LNCaP clone FGC (cell line): ENCODE measurements around the gene RPL35A.
"Not testable (repeated sequence)": the region's sequence is repeated elsewhere in the genome, so short reads cannot be mapped to it uniquely, and the experiment has no call there.

Experiments
- DNase-seq: peaks from one replicate; pipeline ENCODE4 v3.0.0-alpha.2; 2011; ENCODE audit warnings: low read depth
- H3K4me3 ChIP-seq: 2 replicates; pipeline ENCODE4 v1.5.1; 2011; ENCODE audit warnings: mild to moderate bottlenecking, low read depth, low read length, control low read depth
- TF ChIP-seq, protein P1 (sequence below): IDR thresholded peaks from 2 replicates; pipeline ENCODE4 v1.5.1; 2012; ENCODE audit warnings: mild to moderate bottlenecking; ENCODE audit not compliant: control insufficient read depth, insufficient read depth; ENCODE audit errors: extremely low read depth

RPL35A gene

DNA sequence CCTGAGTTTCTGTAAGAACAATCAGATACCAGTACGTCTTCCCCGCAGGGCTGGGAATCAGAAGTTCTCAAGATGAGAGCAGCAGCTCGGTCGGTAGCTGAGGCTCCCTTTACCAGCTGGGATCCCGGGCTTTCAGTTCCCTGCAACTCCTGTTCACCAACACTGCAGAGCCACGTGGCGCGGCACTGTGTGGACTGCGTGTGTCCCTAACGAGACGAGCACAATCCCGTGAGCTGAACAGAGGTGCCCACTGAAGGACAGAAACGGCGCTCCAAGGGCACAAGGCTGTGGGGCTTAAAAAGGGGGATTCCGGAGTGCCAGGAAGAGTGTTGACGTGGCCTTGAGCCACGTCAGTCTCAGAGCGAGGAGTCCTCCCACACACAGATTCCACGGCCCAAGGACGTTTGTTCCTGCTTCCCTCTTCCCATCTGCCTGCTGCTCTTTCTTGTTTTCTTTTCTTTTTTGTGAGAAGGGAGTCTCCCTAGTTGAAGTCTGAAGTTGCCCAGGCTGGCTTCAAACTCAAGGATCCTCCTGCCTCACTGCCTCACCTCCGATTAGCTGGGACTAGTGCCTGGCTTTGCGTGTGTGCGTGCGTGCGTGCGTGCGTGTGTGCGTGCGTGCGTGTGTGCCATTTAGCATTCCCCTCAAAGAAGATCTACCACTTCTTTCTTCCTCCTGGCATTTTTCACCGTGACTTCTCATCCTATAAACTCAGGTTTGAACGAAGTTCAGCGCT lies 37.1 kb upstream of the RPL35A start:
- DNase-seq = no peak
- TF ChIP-seq, protein P1, sequence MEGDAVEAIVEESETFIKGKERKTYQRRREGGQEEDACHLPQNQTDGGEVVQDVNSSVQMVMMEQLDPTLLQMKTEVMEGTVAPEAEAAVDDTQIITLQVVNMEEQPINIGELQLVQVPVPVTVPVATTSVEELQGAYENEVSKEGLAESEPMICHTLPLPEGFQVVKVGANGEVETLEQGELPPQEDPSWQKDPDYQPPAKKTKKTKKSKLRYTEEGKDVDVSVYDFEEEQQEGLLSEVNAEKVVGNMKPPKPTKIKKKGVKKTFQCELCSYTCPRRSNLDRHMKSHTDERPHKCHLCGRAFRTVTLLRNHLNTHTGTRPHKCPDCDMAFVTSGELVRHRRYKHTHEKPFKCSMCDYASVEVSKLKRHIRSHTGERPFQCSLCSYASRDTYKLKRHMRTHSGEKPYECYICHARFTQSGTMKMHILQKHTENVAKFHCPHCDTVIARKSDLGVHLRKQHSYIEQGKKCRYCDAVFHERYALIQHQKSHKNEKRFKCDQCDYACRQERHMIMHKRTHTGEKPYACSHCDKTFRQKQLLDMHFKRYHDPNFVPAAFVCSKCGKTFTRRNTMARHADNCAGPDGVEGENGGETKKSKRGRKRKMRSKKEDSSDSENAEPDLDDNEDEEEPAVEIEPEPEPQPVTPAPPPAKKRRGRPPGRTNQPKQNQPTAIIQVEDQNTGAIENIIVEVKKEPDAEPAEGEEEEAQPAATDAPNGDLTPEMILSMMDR = no peak
- no peak overlapping the region for H3K4me3 ChIP-seq

DNA sequence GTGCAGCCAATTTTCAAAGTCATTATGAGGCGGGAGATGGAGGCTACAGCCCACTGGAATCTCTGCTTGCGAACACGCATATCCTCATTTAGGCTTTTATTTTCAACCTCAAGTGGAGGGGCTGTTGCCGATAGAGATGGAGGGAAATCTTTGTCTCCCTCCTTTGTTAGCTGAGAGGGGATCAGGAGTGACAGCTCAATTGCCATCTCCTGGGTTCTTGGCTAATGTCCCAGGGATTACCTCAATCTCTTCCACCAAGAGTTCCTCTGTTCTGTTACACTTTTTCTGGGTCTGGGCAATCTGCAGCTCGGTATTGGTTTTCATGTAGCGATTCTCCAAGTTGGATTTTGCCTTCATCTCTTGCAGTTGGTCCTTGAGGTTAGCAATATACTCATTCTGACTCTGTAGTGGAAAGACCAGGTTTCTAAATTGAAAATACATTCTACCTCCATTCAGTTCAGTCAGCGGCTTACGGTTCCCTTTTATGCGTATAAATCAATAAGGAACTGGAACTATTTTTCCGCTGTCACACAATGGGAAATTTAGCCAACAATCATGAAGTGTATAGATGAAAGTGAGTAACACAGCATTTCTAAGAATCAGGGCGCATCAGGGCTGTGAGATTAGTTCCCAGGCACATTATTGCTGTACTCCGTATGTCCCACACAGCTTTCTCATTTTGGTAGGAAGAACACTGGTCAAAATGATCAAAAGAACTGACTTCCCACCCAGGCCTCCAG lies 36.2 kb upstream of the RPL35A start:
- no peak overlapping the region for H3K4me3 ChIP-seq
- TF ChIP-seq, protein P1 = no peak
- DNase-seq = no peak

DNA sequence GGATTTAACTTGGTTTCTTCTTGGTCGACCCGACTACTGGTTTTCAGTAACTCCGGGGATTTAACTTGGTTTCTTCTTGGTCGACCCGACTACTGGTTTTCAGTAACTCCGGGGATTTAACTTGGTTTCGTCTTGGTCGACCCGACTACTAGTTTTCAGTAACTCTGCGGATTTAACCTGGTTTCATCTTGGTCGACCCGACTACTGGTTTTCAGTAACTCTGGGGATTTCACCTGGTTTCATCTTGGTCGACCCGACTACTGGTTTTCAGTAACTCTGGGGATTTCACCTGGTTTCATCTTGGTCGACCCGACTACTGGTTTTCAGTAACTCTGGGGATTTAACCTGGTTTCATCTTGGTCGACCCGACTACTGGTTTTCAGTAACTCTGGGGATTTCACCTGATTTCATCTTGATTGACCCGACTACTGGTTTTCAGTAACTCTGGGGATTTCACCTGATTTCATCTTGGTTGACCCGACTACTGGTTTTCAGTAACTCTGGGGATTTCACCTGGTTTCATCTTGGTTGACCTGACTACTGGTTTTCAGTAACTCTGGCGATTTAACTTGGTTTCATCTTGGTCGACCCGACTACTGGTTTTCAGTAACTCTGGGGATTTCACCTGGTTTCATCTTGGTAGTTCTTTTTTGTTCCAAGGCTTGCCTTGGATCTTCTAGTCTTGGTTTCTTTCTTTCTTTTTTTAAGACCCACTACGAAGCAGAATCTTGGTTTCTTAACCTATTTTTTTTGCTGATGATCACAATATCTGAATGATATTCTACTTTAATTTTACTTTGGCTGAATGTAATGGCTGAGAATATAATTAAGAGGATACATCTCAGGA lies 28.3 kb upstream of the RPL35A start:
- not testable (repeated sequence) for DNase-seq, H3K4me3 ChIP-seq

DNA sequence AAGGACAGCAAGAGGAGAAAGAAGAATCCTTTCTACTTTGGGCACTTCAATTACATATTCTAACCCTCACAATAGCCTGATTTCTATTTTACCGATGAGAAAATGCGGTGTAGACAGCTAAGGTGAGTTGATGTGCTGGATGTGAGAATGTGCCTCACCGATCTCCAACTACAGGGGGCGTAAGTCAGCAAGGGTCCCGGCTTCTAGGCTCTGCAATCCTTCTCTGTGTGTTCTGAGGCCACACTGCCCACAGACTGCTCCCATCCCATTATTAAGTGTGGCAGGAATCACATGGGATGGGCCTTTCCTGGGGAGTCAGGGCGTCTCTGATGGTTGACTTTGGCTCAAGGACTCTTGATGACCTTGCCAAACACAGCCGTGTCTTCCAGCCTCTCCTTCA lies 23.6 kb upstream of the RPL35A start:
- no peak overlapping the region for H3K4me3 ChIP-seq
- DNase-seq = no peak
- TF ChIP-seq, protein P1 = 0 out of 2 replicates have a peak, but pooled peaks have one; percentile 4

DNA sequence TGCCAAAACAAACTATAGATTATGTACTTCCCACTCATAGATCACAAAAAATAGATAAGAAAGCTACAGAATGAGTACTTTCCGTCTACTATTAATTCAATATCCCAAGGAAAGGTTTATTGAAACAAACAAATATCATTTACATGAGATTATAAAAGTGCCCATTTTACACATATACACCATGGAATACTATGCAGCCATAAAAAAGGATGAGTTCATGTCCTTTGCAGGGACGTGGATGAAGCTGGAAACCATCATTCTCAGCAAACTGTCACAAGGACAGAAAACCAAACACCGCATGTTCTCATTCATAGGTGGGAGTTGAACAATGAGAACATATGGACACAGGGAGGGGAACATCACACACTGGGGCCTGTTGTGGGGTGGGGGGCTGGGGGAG lies 22.4 kb upstream of the RPL35A start:
- DNase-seq, H3K4me3 ChIP-seq: not testable (repeated sequence)

DNA sequence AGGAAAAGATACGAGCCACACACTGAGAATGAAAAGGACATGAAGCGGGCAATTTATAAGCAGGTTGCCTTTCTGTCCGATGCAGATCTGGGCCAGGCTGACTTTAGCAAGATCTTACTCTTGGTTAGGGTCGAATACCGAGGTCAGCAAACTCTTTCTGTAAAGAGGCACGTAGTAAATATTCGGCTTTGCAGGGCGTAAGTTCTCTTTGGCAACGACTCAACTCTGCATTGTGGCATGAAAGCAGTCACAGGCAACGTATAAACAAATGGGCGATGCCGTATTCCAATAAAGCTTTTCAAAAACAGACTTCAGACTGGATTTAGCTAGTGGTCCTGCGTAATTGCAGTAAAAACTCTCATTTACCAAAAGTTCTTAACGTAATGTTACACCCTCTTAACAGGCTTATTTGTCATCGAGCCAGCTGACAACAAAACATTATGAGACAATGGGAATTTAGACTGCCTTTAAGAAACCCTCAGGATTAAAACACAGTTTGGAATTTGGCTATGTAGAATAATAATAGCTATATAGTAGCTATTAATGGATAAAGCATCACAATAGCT lies 13.1 kb upstream of the RPL35A start:
- DNase-seq = no peak
- no peak overlapping the region for H3K4me3 ChIP-seq

DNA sequence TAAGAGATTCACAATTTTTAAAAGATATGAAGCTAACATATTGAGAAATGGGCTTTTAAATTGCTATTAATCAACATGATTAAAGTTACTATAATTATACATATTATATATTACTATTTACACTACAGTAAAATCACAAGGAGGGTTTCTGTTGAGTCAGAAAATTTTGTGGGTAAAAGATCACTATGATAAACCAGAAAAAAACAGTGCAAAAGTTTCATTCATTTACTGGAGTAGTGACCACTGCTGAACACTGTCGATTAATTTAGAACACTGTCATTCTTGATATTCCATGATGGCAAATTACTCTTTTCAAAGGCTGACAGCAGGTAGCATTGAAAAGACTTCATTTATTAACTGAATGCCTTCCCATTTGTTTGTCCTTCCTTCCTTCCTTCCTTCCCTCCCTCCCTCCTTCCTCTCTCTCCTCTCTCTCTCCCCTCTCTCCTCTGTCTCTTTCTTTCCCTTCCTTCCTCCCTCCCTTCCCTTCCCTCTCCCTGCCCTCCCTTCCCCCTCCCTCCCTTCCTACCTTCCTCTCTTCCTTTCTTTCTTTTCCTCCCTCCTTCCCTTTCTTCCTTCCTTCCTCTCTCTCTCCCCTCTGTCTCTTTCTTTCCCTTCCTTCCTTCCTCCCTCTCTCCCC lies 9.1 kb upstream of the RPL35A start:
- H3K4me3 ChIP-seq = no peak overlapping the region
- DNase-seq = no peak
- TF ChIP-seq, protein P1 = no peak

More for the DNA sequence above, 13.1 kb upstream of the RPL35A start:
- TF ChIP-seq, protein P1 = no peak
